Spleen (tissue), 11 donors: ENCODE data around the gene DVL2. TPM values are rescaled to one million over a fixed set of nuclear protein-coding genes. Genes with fewer than 3 reads are reported as not detected.

Source experiments
- DNase-seq: peaks from one replicate; pipeline ENCODE4 v3.0.0-alpha.2; 2020
- H3K27ac ChIP-seq, 8 donors: fragments of 200-600 bp; sonication (generic) in 7 of 8; 1 replicate in 4 of 8; 2 replicates in 4 of 8; pipeline versions ENCODE4 v1.5.0 to v1.8.0; 2016 to 2021; ENCODE audit warnings: inconsistent platforms in 4 of 8, mild to moderate bottlenecking in 4 of 8, moderate library complexity in 1 of 8
- H3K27me3 ChIP-seq, 7 donors: fragments of 200-600 bp; sonication (generic) in 6 of 7; replicated peaks in 1 of 7; 1 replicate in 4 of 7; 2 replicates in 3 of 7; pipeline versions ENCODE4 v1.5.0 to v1.8.0; 2016 to 2021; ENCODE audit warnings: inconsistent platforms in 3 of 7, mild to moderate bottlenecking in 1 of 7
- H3K36me3 ChIP-seq, 6 donors: fragments of 200-600 bp; sonication (generic) in 5 of 6; 1 replicate in 4 of 6; 2 replicates in 2 of 6; pipeline versions ENCODE4 v1.5.0 to v1.8.0; 2016 to 2021; ENCODE audit warnings: inconsistent platforms in 2 of 6
- H3K4me1 ChIP-seq, 6 donors: fragments of 200-600 bp; sonication (generic) in 5 of 6; 1 replicate in 3 of 6; 2 replicates in 3 of 6; pipeline versions ENCODE4 v1.5.0 to v1.8.0; 2016 to 2021; ENCODE audit warnings: inconsistent platforms in 3 of 6
- H3K4me3 ChIP-seq, 8 donors: fragments of 200-600 bp; sonication (generic) in 7 of 8; 1 replicate in 4 of 8; 2 replicates in 4 of 8; pipeline versions ENCODE4 v1.5.0 to v1.8.0; 2016 to 2021; ENCODE audit warnings: inconsistent platforms in 4 of 8, mild to moderate bottlenecking in 4 of 8, moderate library complexity in 2 of 8
- H3K9me3 ChIP-seq, 8 donors: fragments of 200-600 bp; sonication (generic) in 7 of 8; 1 replicate in 4 of 8; 2 replicates in 4 of 8; pipeline versions ENCODE4 v1.5.0 to v1.8.0; 2016 to 2021; ENCODE audit warnings: inconsistent platforms in 4 of 8
- CTCF ChIP-seq, 11 experiments: fragments of 200-600 bp in 7 of 11; fragments of 450-650 bp in 4 of 11; sonication (generic) in 4 of 11; IDR thresholded peaks in 8 of 11; conservative IDR thresholded peaks in 3 of 11; 1 replicate in 7 of 11; 2 replicates in 4 of 11; pipeline versions ENCODE4 v1.4.0 to v1.8.0; 2016 to 2021; ENCODE audit warnings: antibody characterized with exemption in 11 of 11, inconsistent platforms in 4 of 11, mild to moderate bottlenecking in 1 of 11
- POLR2A ChIP-seq, 3 donors: fragments of 450-650 bp; IDR thresholded peaks; one replicate each; pipeline ENCODE4 v1.5.1; 2017; ENCODE audit warnings: antibody characterized with exemption in 3 of 3, mild to moderate bottlenecking in 1 of 3
- POLR2AphosphoS5 ChIP-seq, 3 donors: sonication (generic); formaldehyde crosslinking; IDR thresholded peaks; one replicate each; pipeline ENCODE4 v1.5.1; 2017; ENCODE audit warnings: antibody characterized with exemption in 3 of 3
- WGBS, 5 donors: extraction: QIAGEN DNeasy Blood & Tissue Kit in 3 of 5; methylation state at CpG; one replicate each; pipeline versions ENCODE4 v1.1.5 to v1.1.7; 2013 to 2018; 5-methylcytosine and 5-hydroxymethylcytosine counted together
- intact Hi-C: fragments of 100-400 bp; cut with DNase I; formaldehyde crosslinking; loops from one replicate; pipeline ENCODE4 v1.15.0; 2023; ENCODE audit warnings: low total_unique reads
- polyA plus RNA-seq, 3 donors: library from polyadenylated mRNA; stranded (reverse); fragments of 200-250 nt; gene quantifications; one replicate each; pipeline ENCODE4 v1.2.1, GENCODE V29; 2013
- total RNA-seq, 7 donors: library from RNA; depleted of rRNA in 3 of 7; stranded (reverse); fragments of >200 nt in 3 of 7; fragmentation: NEBNext Ultra II Directional in 4 of 7; extraction: Animal tissue kit (Norgen Biotek cat#: 25700) in 4 of 7; gene quantifications; one replicate each; pipeline versions ENCODE4 v1.1.0 to v1.2.1, GENCODE V29; 2016 to 2021
- donor health status: healthy with polysubstance abuse.
- donor health status: DM: no; HTN: no; CAD: no; lungs with moderate emphysema.
- donor health status: DM: no; HTN: no; CAD: no.
- donor health status: Bipolar disorder and iron deficiency.
- donor health status: healthy.
- donor health status: DM: no; HTN: no; CAD: no.
- donor health status: DM: yes; HTN: yes; CAD: no.

Gene DVL2
- total and polyA plus RNA-seq, 10 donors = 9.8 to 48.0 (median 37.7) TPM

DNA sequence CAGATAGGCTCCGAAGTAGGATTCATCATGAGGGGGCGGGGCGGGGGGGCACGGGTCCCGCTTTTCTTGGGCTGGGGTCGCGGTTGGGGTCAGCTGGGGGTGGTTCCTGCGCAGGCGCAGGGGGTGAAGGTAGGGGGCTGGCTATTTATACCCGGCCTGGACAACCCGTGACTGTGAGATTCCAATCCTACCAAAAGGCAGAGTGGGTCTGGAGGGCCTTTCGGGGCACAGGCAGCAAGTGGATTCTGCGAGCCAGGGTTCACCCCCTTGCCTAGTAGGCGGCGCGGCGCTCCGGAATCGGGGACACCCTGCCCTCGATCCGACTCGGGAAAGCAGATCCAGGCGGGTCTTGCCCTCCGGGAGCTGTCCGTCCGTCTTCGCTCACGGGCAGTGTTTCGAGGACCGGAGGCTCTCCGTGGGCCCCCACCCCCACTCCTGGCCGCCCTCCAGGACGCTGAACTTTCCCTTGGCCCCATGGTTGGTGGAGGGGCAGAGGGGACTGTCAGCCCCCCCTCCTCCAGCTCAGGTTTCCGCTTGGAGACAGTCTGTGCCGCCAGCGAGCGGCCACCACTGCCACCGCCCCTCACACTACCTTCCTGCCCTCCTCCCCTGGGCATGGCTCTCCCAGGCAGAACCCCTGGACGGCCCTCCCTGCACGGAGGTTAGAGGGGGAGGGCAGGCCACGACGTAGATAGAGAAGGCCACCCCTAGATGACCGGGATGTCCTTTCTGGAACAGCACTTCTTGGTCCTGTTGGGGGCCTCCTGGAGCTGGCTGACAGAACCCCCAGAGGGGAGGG, 47.8 kb upstream of the DVL2 start:
- 1 to 7% (median 3%) methylated on average over 5 to 43 of the region's 43 CpGs for WGBS, 5 donors
- Histone ChIP-seq H3K27me3 (peaks cover 0 to 70% (median 20%) of the 10 kb centered on the region in 7 donors), H3K4me1 (peaks cover 17 to 34% (median 30%) of the 10 kb centered on the region in 6 donors), H3K4me3 (peak overlapping the region; percentile 30 to 67 (median 43)), H3K36me3 (no peaks in the 10 kb centered on the region), H3K9me3 (no peaks in the 10 kb centered on the region), H3K27ac (peak overlapping the region in 2 of 8 donors; percentile 15 to 60)
- intact Hi-C loops = loop anchor here (2.0 kb wide), 1 partner anchor 15 kb away; no protein-coding TSS in a partner anchor
- no peak for TF ChIP-seq CTCF (IDR thresholded peaks at IDR 0.05 in 8 of 11, conservative IDR thresholded peaks at IDR 0.05 in 3 of 11)
- peak in 2 of 3 donors; percentile 28 to 53 for TF ChIP-seq POLR2AphosphoS5 (IDR thresholded peaks at IDR 0.05)
- DNase-seq = peak; percentile 79

- Histone ChIP-seq H3K36me3 (no peaks in the 10 kb centered on the region), H3K4me1 (peaks cover 17 to 34% (median 30%) of the 10 kb centered on the region in 6 donors), H3K27me3 (peaks cover 0 to 63% (median 20%) of the 10 kb centered on the region in 7 donors), H3K9me3 (no peaks in the 10 kb centered on the region), H3K27ac (peak within 1 kb of the TSS in 6 of 8 donors; percentile 47 to 69 (median 62)), H3K4me3 (peak within 1 kb of the TSS; percentile 30 to 67 (median 43))
- peak; percentile 93 for DNase-seq
- WGBS, 5 donors = 0 to 1% (median 1%) methylated on average over 24 to 71 of the region's 71 CpGs
- intact Hi-C loops = loop anchor here (2.0 kb wide), 1 partner anchor 15 kb away; no protein-coding TSS in a partner anchor
- TF ChIP-seq CTCF (IDR thresholded peaks at IDR 0.05 in 8 of 11, conservative IDR thresholded peaks at IDR 0.05 in 3 of 11) (no peak), POLR2AphosphoS5 (IDR thresholded peaks at IDR 0.05) (peak in 2 of 3 donors; percentile 34 to 44)
Measured at GRCh38 chr17:7281074-7281952, 47.0 kb upstream of the DVL2 start, which contains the start of gene SLC2A4. Gene SLC2A4, plus strand, starts transcription at chr17:7281718. Its CDS starts 217 bp downstream, at chr17:7281935.

DNA sequence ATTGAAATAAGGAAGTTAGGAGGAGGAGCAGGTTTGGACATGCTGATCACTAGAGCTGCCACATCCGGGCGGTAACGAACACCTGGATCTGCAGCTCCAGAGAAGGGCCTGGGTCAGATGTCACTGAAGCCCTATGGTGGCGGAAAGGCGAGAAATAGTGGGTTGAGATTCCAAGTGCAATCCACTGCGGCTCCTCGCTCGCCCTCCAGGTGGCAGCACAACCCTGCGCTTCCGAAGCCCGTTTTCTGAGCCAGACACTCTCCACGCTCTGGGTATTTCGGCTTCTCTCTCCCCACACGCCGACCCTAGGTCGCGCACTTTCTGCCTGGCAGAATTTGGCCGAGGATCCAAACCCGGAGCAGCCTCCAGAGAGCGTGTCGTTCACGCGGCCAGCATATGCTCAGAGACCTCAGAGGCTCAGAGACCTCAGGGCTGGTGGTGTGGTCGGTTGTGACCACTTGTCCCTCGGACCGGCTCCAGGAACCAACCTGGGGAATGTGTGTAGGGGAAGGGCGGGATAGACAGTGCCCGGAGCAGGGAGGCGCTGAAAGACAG, 46.3 kb upstream of the DVL2 start:
- intact Hi-C loops = loop anchor here (2.0 kb wide), 1 partner anchor 16 kb away; no protein-coding TSS in a partner anchor
- 0 to 1% (median 1%) methylated on average over 12 to 29 of the region's 29 CpGs for WGBS, 5 donors

More for the DNA sequence above, 46.3 kb upstream of the DVL2 start:
- Histone ChIP-seq H3K9me3 (no peaks in the 10 kb centered on the region), H3K36me3 (no peaks in the 10 kb centered on the region), H3K4me3 (peak overlapping the region; percentile 30 to 67 (median 43)), H3K27ac (peak overlapping the region in 6 of 8 donors; percentile 47 to 69 (median 62)), H3K27me3 (peaks cover 0 to 55% (median 20%) of the 10 kb centered on the region in 7 donors), H3K4me1 (peaks cover 17 to 34% (median 30%) of the 10 kb centered on the region in 6 donors)
- DNase-seq = peak; percentile 95
- TF ChIP-seq POLR2A (IDR thresholded peaks at IDR 0.05) (no peak), POLR2AphosphoS5 (IDR thresholded peaks at IDR 0.05) (peak in 2 of 3 donors; percentile 60 to 71), CTCF (IDR thresholded peaks at IDR 0.05 in 8 of 11, conservative IDR thresholded peaks at IDR 0.05 in 3 of 11) (peak; percentile 77 to 98 (median 94))
